Endothelial cell of umbilical vein (primary cell): ENCODE results near the gene JAZF1. TPM values are rescaled to one million over a fixed set of nuclear protein-coding genes. Genes with fewer than 3 reads are reported as not detected.

ENCODE experiments used
- BruUV-seq: library from RNA; stranded (reverse); fragments of 400-500 nt; replicated peaks from 2 replicates; lab custom pipeline; 2021; lab: Mats Ljungman, UMichigan
- CTCF ChIA-PET: fragments of 300-600, 350-600 bp; sonication (Branson Sonifier 250); formaldehyde crosslinking; loops from one replicate; lab custom pipeline; 2021; ENCODE audit warnings: antibody characterized with exemption, inconsistent platforms; lab: Charles Lee
- POLR2A ChIA-PET: fragments of 300-600, 350-600 bp; sonication (Branson Sonifier 250); formaldehyde crosslinking; loops from one replicate; lab custom pipeline; 2021; ENCODE audit warnings: antibody characterized with exemption, inconsistent platforms; lab: Charles Lee
- DNase-seq: peaks from one replicate; pipeline ENCODE4 v3.0.0-alpha.2; 2011; ENCODE audit warnings: low read depth, low spot score
- FAIRE-seq: peaks from 2 replicates; lab custom pipeline; 2011; peaks lifted over from hg19 to GRCh38; lab: Jason Lieb, UNC
- H2AFZ ChIP-seq: 2 replicates; pipeline ENCODE4 v1.6.0; 2012; ENCODE audit warnings: low read depth, low read length, control low read depth, inconsistent platforms
- H3K27ac ChIP-seq: 2 replicates; pipeline ENCODE4 v1.5.1; 2011; ENCODE audit warnings: low read depth, mild to moderate bottlenecking, control low read depth, low read length, moderate library complexity; ENCODE audit not compliant: insufficient read depth
- H3K27me3 ChIP-seq, 2 experiments: 2 replicates each; pipeline versions ENCODE4 v1.6.0 to v1.6.1; 2011; ENCODE audit warnings: low read length in 2 of 2, mixed read lengths in 1 of 2; ENCODE audit not compliant: control insufficient read depth in 2 of 2, insufficient read depth in 2 of 2
- H3K36me3 ChIP-seq, 2 experiments: 2 replicates in 1 of 2; 3 replicates in 1 of 2; pipeline ENCODE4 v1.5.1; 2011; ENCODE audit warnings: low read length in 2 of 2, mild to moderate bottlenecking in 1 of 2, moderate library complexity in 1 of 2; ENCODE audit not compliant: control insufficient read depth in 2 of 2, insufficient read depth in 2 of 2; ENCODE audit errors: extremely low read depth in 1 of 2
- H3K4me1 ChIP-seq: 3 replicates; pipeline ENCODE4 v1.5.1; 2011; ENCODE audit warnings: mild to moderate bottlenecking, low read length; ENCODE audit not compliant: control insufficient read depth, insufficient read depth; ENCODE audit errors: extremely low read depth
- H3K4me2 ChIP-seq: 2 replicates; pipeline ENCODE4 v1.6.1; 2011; ENCODE audit warnings: low read length, control low read depth, mixed read lengths; ENCODE audit not compliant: insufficient read depth
- H3K4me3 ChIP-seq, 3 experiments: fragments of 200-600 bp in 1 of 3; sonication (generic), shearing (Covaris generic) in 1 of 3; replicated peaks in 1 of 3; 2 replicates each; pipeline ENCODE4 v1.5.1; 2011 to 2016; ENCODE audit warnings: control low read depth in 3 of 3, low read length in 3 of 3, mild to moderate bottlenecking in 2 of 3, inconsistent platforms in 1 of 3, low read depth in 1 of 3, moderate library complexity in 1 of 3; ENCODE audit not compliant: insufficient read depth in 1 of 3
- H3K79me2 ChIP-seq: 2 replicates; pipeline ENCODE4 v1.6.0; 2012; ENCODE audit warnings: low read length, inconsistent platforms; ENCODE audit not compliant: control insufficient read depth, insufficient read depth
- H3K9ac ChIP-seq: replicated peaks from 2 replicates; pipeline ENCODE3; 2011; ENCODE audit warnings: low read length, control low read depth; ENCODE audit not compliant: insufficient read depth; ENCODE audit errors: extremely low read depth
- H3K9me1 ChIP-seq: replicated peaks from 3 replicates; pipeline ENCODE4 v1.6.0; 2011; ENCODE audit warnings: mild to moderate bottlenecking, low read length; ENCODE audit not compliant: control insufficient read depth, insufficient read depth; ENCODE audit errors: extremely low read depth
- H3K9me3 ChIP-seq: replicated peaks from 2 replicates; pipeline ENCODE4 v1.5.1; 2012; ENCODE audit warnings: low read length, inconsistent platforms; ENCODE audit not compliant: control insufficient read depth, insufficient read depth
- H4K20me1 ChIP-seq: replicated peaks from 2 replicates; pipeline ENCODE3; 2011; ENCODE audit warnings: mild to moderate bottlenecking, low read length; ENCODE audit not compliant: control insufficient read depth, insufficient read depth; ENCODE audit errors: extremely low read depth
- CTCF ChIP-seq, 2 donors: IDR thresholded peaks; 1 replicate in 1 of 2; 2 replicates in 1 of 2; pipeline ENCODE4 v1.5.1; 2011; ENCODE audit warnings: low read length in 2 of 2, mild to moderate bottlenecking in 2 of 2, moderate library complexity in 2 of 2, control low read depth in 1 of 2, inconsistent platforms in 1 of 2, low read depth in 1 of 2; ENCODE audit not compliant: insufficient read depth in 1 of 2; ENCODE audit errors: extremely low read depth in 1 of 2
- EZH2 ChIP-seq: IDR thresholded peaks from 2 replicates; pipeline ENCODE4 v1.6.1; 2012; ENCODE audit warnings: borderline replicate concordance, low read depth, mild to moderate bottlenecking, moderate library complexity, low read length, inconsistent platforms; ENCODE audit not compliant: severe bottlenecking
- FOS ChIP-seq: IDR thresholded peaks from 2 replicates; pipeline ENCODE4 v1.6.1; 2011; ENCODE audit warnings: mild to moderate bottlenecking, low read length, moderate library complexity, borderline replicate concordance; ENCODE audit not compliant: insufficient read depth
- GATA2 ChIP-seq: IDR thresholded peaks from 2 replicates; pipeline ENCODE4 v1.7.0; 2011; ENCODE audit warnings: low read depth, mild to moderate bottlenecking, moderate library complexity, mixed read lengths, low read length; ENCODE audit not compliant: insufficient read length, insufficient read depth
- JUN ChIP-seq: IDR thresholded peaks from 2 replicates; pipeline ENCODE4 v1.6.1; 2011; ENCODE audit warnings: borderline replicate concordance, low read depth; ENCODE audit not compliant: insufficient read length, insufficient read depth
- MYC ChIP-seq: IDR thresholded peaks from one replicate; pipeline ENCODE4 v1.6.1; 2011; ENCODE audit warnings: mild to moderate bottlenecking, low read depth, low read length
- POLR2A ChIP-seq: IDR thresholded peaks from 2 replicates; pipeline ENCODE4 v1.6.1; 2012; ENCODE audit warnings: low read depth, mild to moderate bottlenecking, control low read depth, low read length
- POLR2AphosphoS5 ChIP-seq: IDR thresholded peaks from 2 replicates; pipeline ENCODE4 v1.6.1; 2012; ENCODE audit warnings: low read depth, mild to moderate bottlenecking, control low read depth, low read length, moderate library complexity; ENCODE audit not compliant: insufficient read depth
- dilution Hi-C: fragments of 300-500 bp; cut with MboI; formaldehyde crosslinking; loops from one replicate; pipeline ENCODE4 v1.15.0; 2019; ENCODE audit warnings: low sequenced_read_pairs; ENCODE audit not compliant: extremely low pct_ligation_motif_present
- intact Hi-C: fragments of 100-400 bp; cut with micrococcal nuclease; formaldehyde crosslinking; loops from one replicate; pipeline ENCODE4 v1.10.0; 2022
- polyA plus RNA-seq, 4 experiments: library from polyadenylated mRNA; depleted of rRNA in 3 of 4; stranded (reverse) in 3 of 4; unstranded in 1 of 4; fragments of >200 nt; gene quantifications; 2 replicates each; pipeline versions ENCODE4 v1.2.1 to v1.2.3, GENCODE V29; 2011 to 2012; ENCODE audit warnings: missing spikeins in 1 of 4
- total RNA-seq: library from RNA; stranded (reverse); gene quantifications from 2 replicates; pipeline ENCODE4 v1.2.3, GENCODE V29; 2021
- TF ChIP-seq, protein P1 (sequence below): IDR thresholded peaks from 2 replicates; pipeline ENCODE4 v1.6.1; 2011; ENCODE audit not compliant: insufficient read depth, insufficient read length

Gene JAZF1
- total and polyA plus RNA-seq, 2 donors (not counting 3 experiments of a cell fraction or from before 2014, with no cell fraction given) = 2.5 to 16.9 TPM

GRCh38 chr7:27976531-27976930 is 204.1 kb downstream of the JAZF1 start:
- DNase-seq = no peak
- H3K9ac ChIP-seq = no peak overlapping the region
- FAIRE-seq = no peak
- no peak overlapping the region for H3K4me3 ChIP-seq
- ChIA-PET POLR2A (no interaction called here), CTCF (interaction anchor here (0.8 kb wide), 1 partner anchor 126 kb away, joined by 3 read pairs; no protein-coding TSS in a partner anchor)
- H3K9me3 ChIP-seq = no peaks in the 10 kb centered on the region
- TF ChIP-seq FOS (no peak), POLR2A (no peak)
- BruUV-seq = no TSS peak
- H3K9me1 ChIP-seq = no peaks in the 10 kb centered on the region
- no peaks in the 10 kb centered on the region for H4K20me1 ChIP-seq
- H3K4me2 ChIP-seq = no peak overlapping the region
- no peak overlapping the region for H2AFZ ChIP-seq
- no peaks in the 10 kb centered on the region for H3K36me3 ChIP-seq
- H3K27me3 ChIP-seq = no peaks in the 10 kb centered on the region
- intact Hi-C loops = no loop called here
- H3K4me1 ChIP-seq = no peaks in the 10 kb centered on the region
- dilution Hi-C loops = no loop called here
- H3K79me2 ChIP-seq = no peaks in the 10 kb centered on the region
- no peak overlapping the region for H3K27ac ChIP-seq

- H3K9me3 ChIP-seq = no peaks in the 10 kb centered on the region
- no peaks in the 10 kb centered on the region for H3K36me3 ChIP-seq
- no peaks in the 10 kb centered on the region for H3K9me1 ChIP-seq
- BruUV-seq = no TSS peak
- H4K20me1 ChIP-seq = no peaks in the 10 kb centered on the region
- no peak for TF ChIP-seq CTCF (IDR thresholded peaks at IDR 0.05; ENCODE audit: extremely low read depth in 1 of 2, insufficient read depth in 1 of 2, low read depth in 1 of 2, low read length in 2 of 2)
- TF ChIP-seq GATA2 = no peak
- TF ChIP-seq, protein P1, sequence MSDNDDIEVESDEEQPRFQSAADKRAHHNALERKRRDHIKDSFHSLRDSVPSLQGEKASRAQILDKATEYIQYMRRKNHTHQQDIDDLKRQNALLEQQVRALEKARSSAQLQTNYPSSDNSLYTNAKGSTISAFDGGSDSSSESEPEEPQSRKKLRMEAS = no peak
- no peak for TF ChIP-seq JUN
- no peak for TF ChIP-seq FOS
- TF ChIP-seq POLR2AphosphoS5 = no peak
- TF ChIP-seq MYC = no peak
- TF ChIP-seq EZH2 = no peak
- TF ChIP-seq POLR2A = no peak
- H3K4me2 ChIP-seq = no peak overlapping the region
- H2AFZ ChIP-seq = no peak overlapping the region
- ChIA-PET POLR2A (no interaction called here), CTCF (no interaction called here)
- dilution Hi-C loops = no loop called here
- DNase-seq (no peak), FAIRE-seq (no peak)
- no peaks in the 10 kb centered on the region for H3K27me3 ChIP-seq
- H3K9ac ChIP-seq = no peak overlapping the region
- no peak overlapping the region for H3K27ac ChIP-seq
- no peaks in the 10 kb centered on the region for H3K79me2 ChIP-seq
- intact Hi-C loops = no loop called here
- no peak overlapping the region for H3K4me3 ChIP-seq
- H3K4me1 ChIP-seq = no peaks in the 10 kb centered on the region
Observed at GRCh38 chr7:27973625-27974024, 207.0 kb downstream of the JAZF1 start.
